Muscle of leg (tissue), 11 donors: ENCODE results near the gene UBE2U. TPM values are rescaled to one million over a fixed set of nuclear protein-coding genes. Genes with fewer than 3 reads are reported as not detected.

Experiments
- DNase-seq: peaks from one replicate; pipeline ENCODE4 v3.0.0; 2013
- H3K27ac ChIP-seq: one replicate; pipeline ENCODE4 v1.5.1; 2013; ENCODE audit warnings: mild to moderate bottlenecking, low read length, control low read depth
- H3K27me3 ChIP-seq: one replicate; pipeline ENCODE4 v1.6.1; 2013; ENCODE audit warnings: low read length; ENCODE audit not compliant: control insufficient read depth, insufficient read depth
- H3K36me3 ChIP-seq: one replicate; pipeline ENCODE4 v1.6.1; 2013; ENCODE audit warnings: low read length; ENCODE audit not compliant: control insufficient read depth, insufficient read depth
- H3K4me1 ChIP-seq: one replicate; pipeline ENCODE4 v1.6.1; 2013; ENCODE audit warnings: low read length; ENCODE audit not compliant: control insufficient read depth, insufficient read depth
- H3K4me3 ChIP-seq: one replicate; pipeline ENCODE4 v1.5.1; 2013; ENCODE audit warnings: low read length, control low read depth
- H3K9me3 ChIP-seq: replicated peaks from 2 replicates; pipeline ENCODE4 v1.6.1; 2013; ENCODE audit warnings: low read depth, low read length; ENCODE audit not compliant: control insufficient read depth
- WGBS: methylation state at CpG from one replicate; pipeline ENCODE4 v1.1.5; 2013; ENCODE audit warnings: missing lambda C conversion rate; ENCODE audit not compliant: insufficient coverage; 5-methylcytosine and 5-hydroxymethylcytosine counted together
- polyA plus RNA-seq, 8 donors: library from polyadenylated mRNA; unstranded; fragments of 120-200 nt; gene quantifications; one replicate each; pipeline versions ENCODE4 v1.2.1 to v1.2.3, GENCODE V29; 2013; ENCODE audit warnings: inconsistent platforms in 1 of 8, low replicate concordance in 1 of 8; ENCODE audit not compliant: insufficient read length in 8 of 8, insufficient read depth in 1 of 8
- total RNA-seq: library from RNA; stranded (reverse); fragments of 120-200 nt; gene quantifications from one replicate; pipeline ENCODE4 v1.2.4, GENCODE V29; 2013

Gene UBE2U
- total and polyA plus RNA-seq, 9 donors: 0.11 TPM; not detected in 8

DNA sequence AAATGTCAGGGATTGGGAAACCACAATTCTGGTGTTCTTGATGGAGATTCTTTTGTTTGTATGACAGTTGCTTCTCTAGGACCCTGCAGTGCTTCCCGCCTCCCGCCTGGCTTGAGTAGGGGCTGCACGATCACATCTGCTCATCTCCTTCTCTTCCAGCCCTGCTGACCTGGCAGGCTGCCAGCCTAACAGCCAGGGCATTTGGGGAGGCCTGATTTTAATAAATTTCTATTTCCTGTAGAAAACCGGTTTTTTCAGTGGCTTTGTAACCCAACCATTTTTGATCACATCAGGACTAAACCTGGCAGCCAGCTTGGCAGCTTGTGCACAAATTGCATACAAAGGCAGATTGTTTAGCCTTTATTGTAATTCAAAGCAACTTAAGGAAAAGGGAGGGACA, 78.9 kb downstream of the UBE2U start:
- Histone ChIP-seq H3K36me3 (no peaks in the 10 kb centered on the region), H3K27ac (no peak overlapping the region), H3K27me3 (no peaks in the 10 kb centered on the region), H3K9me3 (no peaks in the 10 kb centered on the region), H3K4me3 (no peak overlapping the region), H3K4me1 (peaks cover 4% of the 10 kb centered on the region)
- WGBS: no CpG with 5 or more reads among the region's 4 CpGs
- peak; percentile 84 for DNase-seq

DNA sequence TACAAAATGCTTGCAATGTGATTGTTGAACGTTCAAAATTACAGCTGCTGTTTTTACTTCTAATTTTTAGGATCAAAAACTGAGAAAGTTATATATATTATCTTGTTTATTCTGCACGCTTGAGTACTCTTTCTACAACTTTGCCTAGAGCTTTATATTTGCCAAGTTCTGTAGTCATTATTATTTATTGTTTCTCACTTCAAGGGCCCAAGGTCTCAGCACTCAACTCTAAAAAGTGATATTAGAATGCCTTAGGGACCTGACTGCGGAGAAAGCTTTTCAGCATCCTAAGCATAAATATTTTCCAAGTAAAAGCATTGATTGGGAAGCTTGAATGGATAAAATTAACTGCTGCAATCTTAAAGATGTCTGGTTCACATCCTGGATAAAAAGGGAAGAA, 83.6 kb downstream of the UBE2U start:
- no peak for DNase-seq
- Histone ChIP-seq H3K27me3 (no peaks in the 10 kb centered on the region), H3K9me3 (no peaks in the 10 kb centered on the region), H3K36me3 (no peaks in the 10 kb centered on the region), H3K4me1 (peaks cover 4% of the 10 kb centered on the region), H3K4me3 (no peak overlapping the region), H3K27ac (no peak overlapping the region)
- no CpG with 5 or more reads among the region's 3 CpGs for WGBS

DNA sequence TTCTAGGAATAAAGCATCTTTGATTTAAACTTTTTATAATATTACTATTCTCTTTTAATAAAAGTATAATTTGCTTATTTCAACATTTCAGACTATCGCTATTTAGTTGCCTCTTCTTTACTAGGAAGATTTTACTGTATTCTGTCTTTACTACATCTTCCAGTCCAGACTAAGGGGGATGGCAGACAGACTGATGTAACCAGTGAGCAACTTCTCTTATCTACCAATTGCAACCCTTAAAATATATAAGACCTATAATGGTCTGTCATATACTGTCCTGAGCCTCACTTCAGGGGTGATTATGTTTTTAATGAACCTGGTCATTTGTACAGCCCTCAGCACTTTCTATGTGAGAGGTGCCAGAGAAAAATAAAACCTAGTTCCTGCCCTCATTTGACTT, 87.0 kb downstream of the UBE2U start:
- no CpG with 5 or more reads among the region's 1 CpG for whole genome bisulfite sequencing
- DNase-seq: no peak
- Histone ChIP-seq H3K4me1 (no peaks in the 10 kb centered on the region), H3K27me3 (no peaks in the 10 kb centered on the region), H3K36me3 (no peaks in the 10 kb centered on the region), H3K4me3 (no peak overlapping the region), H3K27ac (no peak overlapping the region), H3K9me3 (no peaks in the 10 kb centered on the region)

DNA sequence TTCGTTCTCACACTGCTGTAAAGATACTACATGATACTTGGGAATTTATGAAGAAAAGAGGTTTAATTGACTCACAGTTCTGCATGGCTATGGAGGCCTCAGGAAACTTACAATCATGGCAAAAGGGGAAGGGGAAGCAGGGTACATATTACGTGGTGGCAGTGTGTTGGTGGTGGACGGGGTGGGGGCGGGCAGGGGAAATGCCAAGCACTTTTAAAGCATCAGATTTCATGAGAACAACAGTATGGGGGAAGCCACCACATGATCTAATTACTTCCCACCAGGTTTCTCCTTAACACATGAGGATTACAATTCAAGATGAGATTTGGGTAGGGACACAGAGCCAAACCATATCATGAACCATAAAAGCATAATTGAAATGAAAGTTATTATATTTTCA, 88.5 kb downstream of the UBE2U start:
- no CpG with 5 or more reads among the region's 4 CpGs for WGBS
- Histone ChIP-seq H3K36me3 (no peaks in the 10 kb centered on the region), H3K4me1 (no peaks in the 10 kb centered on the region), H3K9me3 (no peaks in the 10 kb centered on the region), H3K27ac (no peak overlapping the region), H3K27me3 (no peaks in the 10 kb centered on the region), H3K4me3 (no peak overlapping the region)
- DNase-seq: no peak

DNA sequence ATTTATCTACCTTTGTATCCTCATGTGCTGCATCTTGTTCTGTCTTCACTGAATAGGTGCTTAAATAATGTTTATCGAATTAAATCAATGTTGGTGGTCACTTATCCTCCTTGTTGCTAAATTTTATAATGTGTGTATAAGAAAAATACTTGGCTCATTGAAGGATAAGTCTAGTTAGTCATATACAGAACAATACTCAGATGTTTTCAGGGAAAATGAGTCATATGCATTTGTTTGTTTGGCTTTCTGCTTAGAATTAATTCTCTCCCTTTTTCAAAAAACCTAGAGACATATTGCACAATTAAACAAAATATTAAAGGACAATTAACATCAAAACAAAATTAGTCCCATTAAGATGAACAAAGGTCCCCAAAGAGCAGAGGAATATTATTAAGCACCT, 89.0 kb downstream of the UBE2U start:
- Histone ChIP-seq H3K9me3 (no peaks in the 10 kb centered on the region), H3K4me1 (no peaks in the 10 kb centered on the region), H3K27me3 (no peaks in the 10 kb centered on the region), H3K4me3 (no peak overlapping the region), H3K36me3 (no peaks in the 10 kb centered on the region), H3K27ac (no peak overlapping the region)
- WGBS: no CpG with 5 or more reads among the region's 1 CpG
- DNase-seq: no peak

DNA sequence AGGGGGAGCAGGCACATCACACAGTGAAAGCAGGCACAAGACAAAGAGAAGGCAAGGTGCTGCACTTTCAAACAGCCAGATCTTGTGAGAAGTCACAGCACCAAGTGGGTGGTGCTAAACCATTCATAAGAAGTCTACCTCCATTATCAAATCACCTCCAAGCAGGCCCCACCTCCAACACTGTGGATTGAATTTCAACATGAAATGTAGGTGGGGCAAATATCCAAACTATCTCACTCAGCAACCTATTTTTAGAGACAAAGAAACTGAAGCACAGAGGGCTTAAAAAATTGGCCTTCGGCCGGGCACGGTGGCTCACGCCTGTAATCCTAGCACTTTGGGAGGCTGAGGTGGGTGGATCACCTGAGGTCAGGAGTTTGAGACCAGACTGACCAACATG, 90.4 kb downstream of the UBE2U start:
- no peak overlapping the region for H3K4me3 ChIP-seq
- no peaks in the 10 kb centered on the region for H3K4me1 ChIP-seq
- no peak overlapping the region for H3K27ac ChIP-seq
- DNase-seq: no peak
- no peaks in the 10 kb centered on the region for H3K9me3 ChIP-seq
- no peaks in the 10 kb centered on the region for H3K27me3 ChIP-seq
- H3K36me3 ChIP-seq: no peaks in the 10 kb centered on the region
- no CpG with 5 or more reads among the region's 4 CpGs for WGBS

DNA sequence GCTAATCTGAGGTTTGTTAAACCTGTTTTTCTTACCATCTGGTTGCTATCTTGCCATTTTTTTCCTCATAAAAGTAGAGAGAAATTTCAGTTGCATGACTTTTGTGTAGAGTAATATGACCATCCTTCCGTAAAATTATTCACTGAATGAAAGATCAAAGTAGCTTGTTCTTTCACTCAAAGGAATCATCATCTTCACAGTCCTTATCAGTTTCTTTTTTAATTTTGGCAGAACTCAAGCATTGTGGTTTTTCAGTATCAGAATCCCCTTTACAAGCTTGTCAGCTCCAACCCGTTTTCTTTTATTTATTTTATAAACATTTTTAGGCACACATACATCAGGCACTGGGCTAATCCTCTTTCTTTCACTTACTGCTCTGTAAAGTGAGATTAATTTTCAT, 91.7 kb downstream of the UBE2U start:
- Histone ChIP-seq H3K4me1 (no peaks in the 10 kb centered on the region), H3K27me3 (no peaks in the 10 kb centered on the region), H3K4me3 (no peak overlapping the region), H3K27ac (no peak overlapping the region), H3K36me3 (no peaks in the 10 kb centered on the region), H3K9me3 (no peaks in the 10 kb centered on the region)
- no peak for DNase-seq
- WGBS: no CpG with 5 or more reads among the region's 2 CpGs

DNA sequence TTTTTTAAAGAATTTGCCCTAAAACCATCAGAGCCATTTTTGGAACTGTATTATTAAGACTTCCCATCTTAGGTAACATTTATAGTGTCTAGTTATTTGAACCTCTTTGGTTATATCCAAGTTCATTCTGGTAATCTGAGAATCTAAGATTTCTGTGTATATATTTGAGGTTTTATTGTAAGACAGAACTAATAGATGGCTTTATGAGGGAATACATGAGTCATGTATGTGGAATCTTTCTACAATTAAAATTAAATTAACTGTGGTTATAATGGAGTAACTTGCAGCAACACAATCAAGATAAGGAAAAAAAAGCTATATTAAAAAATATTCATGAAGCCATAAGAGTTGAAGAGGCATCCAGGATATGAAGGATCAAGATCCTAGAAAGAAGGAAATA, 92.1 kb downstream of the UBE2U start:
- Histone ChIP-seq H3K4me3 (no peak overlapping the region), H3K9me3 (no peaks in the 10 kb centered on the region), H3K36me3 (no peaks in the 10 kb centered on the region), H3K27ac (no peak overlapping the region), H3K4me1 (no peaks in the 10 kb centered on the region), H3K27me3 (no peaks in the 10 kb centered on the region)
- no peak for DNase-seq

DNA sequence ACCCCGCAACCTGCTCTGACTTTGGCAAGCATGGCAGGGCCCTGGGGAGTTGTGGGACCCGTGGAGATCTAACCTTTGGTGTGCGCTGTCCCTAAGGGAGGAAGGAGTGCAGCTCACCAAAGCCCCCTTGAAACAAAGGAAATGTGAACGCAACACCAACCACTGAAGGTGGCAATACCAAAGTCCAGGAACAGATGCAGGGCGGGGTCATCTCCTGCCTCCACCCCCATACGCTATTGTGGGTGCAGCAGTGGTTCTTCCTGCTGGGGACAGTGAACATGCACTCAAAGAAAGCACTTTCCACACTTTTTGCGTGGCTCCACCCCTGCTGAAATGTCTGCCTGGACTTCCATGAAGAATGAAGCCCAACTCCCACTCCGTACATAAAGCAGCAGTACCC, 93.0 kb downstream of the UBE2U start:
- H3K9me3 ChIP-seq: no peaks in the 10 kb centered on the region
- 90% methylated on average over 5 of the region's 8 CpGs for WGBS
- H3K36me3 ChIP-seq: no peaks in the 10 kb centered on the region
- no peak overlapping the region for H3K27ac ChIP-seq
- H3K27me3 ChIP-seq: no peaks in the 10 kb centered on the region
- no peaks in the 10 kb centered on the region for H3K4me1 ChIP-seq
- no peak overlapping the region for H3K4me3 ChIP-seq
- no peak for DNase-seq

DNA sequence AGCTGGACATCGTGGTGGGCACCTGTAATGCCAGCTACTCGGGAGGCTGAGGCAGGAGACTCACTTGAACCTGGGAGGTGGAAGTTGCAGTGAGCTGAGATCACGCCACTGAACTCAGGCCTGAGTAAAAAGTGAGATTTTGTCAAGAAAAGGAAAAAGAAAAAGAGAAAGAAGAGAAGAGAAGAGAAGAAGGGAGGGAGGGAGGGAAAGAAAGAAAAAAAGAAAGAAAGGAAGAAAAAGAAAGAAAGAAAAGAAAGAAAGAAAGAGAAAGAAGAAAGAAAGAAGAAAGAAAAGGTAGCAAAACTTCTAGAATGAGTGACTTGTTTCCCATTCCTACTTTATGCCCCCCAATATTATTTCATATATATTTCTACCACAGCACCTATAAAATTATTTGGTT, 98.8 kb downstream of the UBE2U start:
- Histone ChIP-seq H3K4me1 (no peaks in the 10 kb centered on the region), H3K27me3 (no peaks in the 10 kb centered on the region), H3K4me3 (no peak overlapping the region), H3K9me3 (no peaks in the 10 kb centered on the region), H3K36me3 (no peaks in the 10 kb centered on the region), H3K27ac (no peak overlapping the region)
- 83% methylated on average over 3 of the region's 3 CpGs for WGBS
- DNase-seq: no peak

DNA sequence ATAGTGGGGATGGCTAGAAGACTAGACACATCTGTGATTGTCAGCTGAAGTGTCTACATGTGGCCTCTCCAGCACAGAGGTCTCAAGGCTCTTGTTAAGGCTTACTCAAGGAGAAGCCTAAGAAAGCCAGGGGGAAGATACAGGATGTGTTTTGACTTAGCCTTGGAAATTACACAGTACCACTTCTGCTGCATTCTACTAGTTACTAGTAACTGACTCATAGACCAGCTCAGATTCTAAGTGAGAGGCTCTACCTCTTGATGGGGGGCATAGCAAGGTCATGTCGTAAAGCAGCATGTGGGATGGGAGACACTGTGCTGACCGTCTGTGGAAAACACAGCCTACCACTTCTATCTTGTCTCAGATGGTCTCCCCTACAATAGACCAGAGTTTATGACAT, 99.5 kb downstream of the UBE2U start:
- no peak overlapping the region for H3K27ac ChIP-seq
- DNase-seq: no peak
- H3K36me3 ChIP-seq: no peaks in the 10 kb centered on the region
- H3K4me1 ChIP-seq: no peaks in the 10 kb centered on the region
- WGBS: no CpG with 5 or more reads among the region's 2 CpGs
- H3K27me3 ChIP-seq: no peaks in the 10 kb centered on the region
- H3K4me3 ChIP-seq: no peak overlapping the region
- H3K9me3 ChIP-seq: no peaks in the 10 kb centered on the region
